Choroid plexus epithelial cell (primary cell): ENCODE results near the gene TC2N.
"Not testable (repeated sequence)": the region's sequence is repeated elsewhere in the genome, so short reads cannot be mapped to it uniquely, and the experiment has no call there.

Experiments
- DNase-seq: peaks from one replicate; pipeline ENCODE4 v3.0.0-alpha.2; 2010; ENCODE audit warnings: low read depth
- H3K4me3 ChIP-seq: 2 replicates; pipeline ENCODE4 v1.5.1; 2011; ENCODE audit warnings: low read depth, mild to moderate bottlenecking, control low read depth, low read length, moderate library complexity
- CTCF ChIP-seq: conservative IDR thresholded peaks from 2 replicates; pipeline ENCODE4 v1.5.1; 2011; ENCODE audit warnings: low read depth, mild to moderate bottlenecking, control low read depth, inconsistent platforms, low read length, moderate library complexity

TC2N gene

GRCh38 chr14:91904483-91904882 lies 37.1 kb upstream of the TC2N start:
- DNase-seq, result no peak
- no peak for TF ChIP-seq CTCF
- H3K4me3 ChIP-seq, result no peak overlapping the region

GRCh38 chr14:91903070-91903469 lies 35.7 kb upstream of the TC2N start:
- H3K4me3 ChIP-seq, result no peak overlapping the region
- no peak for TF ChIP-seq CTCF
- no peak for DNase-seq

- no peak for DNase-seq
- TF ChIP-seq CTCF, result no peak
- no peak overlapping the region for H3K4me3 ChIP-seq
Observed at GRCh38 chr14:91902336-91902735, 35.0 kb upstream of the TC2N start.

DNA sequence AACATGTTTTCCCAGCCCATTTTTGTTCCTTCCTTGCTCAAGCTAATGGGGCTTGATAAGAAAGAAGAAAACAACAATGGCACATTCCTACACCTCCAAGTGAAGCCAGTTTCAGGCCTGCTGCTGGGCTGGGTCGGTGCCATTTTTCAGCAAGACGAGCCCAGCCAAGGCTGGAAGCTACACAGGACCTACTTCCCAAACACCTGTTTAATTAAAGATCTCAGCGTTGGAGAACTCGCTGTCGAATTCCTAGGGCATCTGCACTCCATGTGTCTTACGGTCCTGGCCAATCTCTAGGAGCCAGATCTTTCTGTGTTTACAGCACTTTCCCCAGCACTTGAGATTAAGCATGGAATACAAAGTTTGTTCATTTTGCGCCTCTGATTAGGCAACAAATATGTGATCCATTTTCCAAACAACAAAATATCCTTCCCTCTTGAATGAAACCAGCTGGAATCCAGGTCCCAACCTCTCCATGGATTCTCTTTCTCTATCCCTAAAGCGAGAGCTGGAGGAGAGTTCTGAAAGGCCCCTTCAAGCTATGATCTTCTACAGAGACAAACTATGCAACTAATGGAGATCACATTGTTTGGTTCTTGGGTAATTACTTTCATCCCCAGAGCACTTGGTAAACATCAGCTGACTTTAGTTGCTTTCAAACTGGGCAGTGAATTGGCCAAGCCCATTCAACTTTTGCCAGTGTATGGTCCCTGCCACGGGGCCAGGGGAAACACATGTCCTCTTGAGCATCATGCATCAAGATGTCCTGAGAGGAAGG lies 34.3 kb upstream of the TC2N start:
- no peak overlapping the region for H3K4me3 ChIP-seq
- no peak for DNase-seq
- TF ChIP-seq CTCF, result no peak

- DNase-seq, result no peak
- no peak for TF ChIP-seq CTCF
- H3K4me3 ChIP-seq, result no peak overlapping the region
Observed at GRCh38 chr14:91899806-91900205, 32.5 kb upstream of the TC2N start.

DNA sequence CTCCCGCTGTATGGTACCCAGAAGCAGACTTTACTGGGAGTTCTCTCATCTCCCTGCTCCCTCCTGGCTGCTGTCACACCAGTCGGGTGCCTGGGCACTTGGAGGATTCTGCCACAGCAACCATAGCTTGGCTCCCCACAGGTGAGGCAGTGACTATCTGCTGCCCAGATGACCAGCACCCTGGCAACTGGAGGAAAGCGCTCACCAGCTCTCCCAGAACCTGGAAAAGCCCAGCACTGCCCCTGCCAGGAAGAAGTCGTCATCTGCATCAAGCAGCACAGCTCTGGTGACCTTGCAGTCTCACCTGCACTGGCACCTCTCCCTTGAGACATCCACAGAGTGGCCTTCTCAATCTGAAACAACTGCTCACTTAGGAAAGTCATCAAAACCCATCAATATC lies 31.9 kb upstream of the TC2N start:
- DNase-seq, result no peak
- H3K4me3 ChIP-seq, result no peak overlapping the region
- no peak for TF ChIP-seq CTCF

- TF ChIP-seq CTCF, result no peak
- no peak overlapping the region for H3K4me3 ChIP-seq
- no peak for DNase-seq
Observed at GRCh38 chr14:91898372-91898771, 31.0 kb upstream of the TC2N start.

DNA sequence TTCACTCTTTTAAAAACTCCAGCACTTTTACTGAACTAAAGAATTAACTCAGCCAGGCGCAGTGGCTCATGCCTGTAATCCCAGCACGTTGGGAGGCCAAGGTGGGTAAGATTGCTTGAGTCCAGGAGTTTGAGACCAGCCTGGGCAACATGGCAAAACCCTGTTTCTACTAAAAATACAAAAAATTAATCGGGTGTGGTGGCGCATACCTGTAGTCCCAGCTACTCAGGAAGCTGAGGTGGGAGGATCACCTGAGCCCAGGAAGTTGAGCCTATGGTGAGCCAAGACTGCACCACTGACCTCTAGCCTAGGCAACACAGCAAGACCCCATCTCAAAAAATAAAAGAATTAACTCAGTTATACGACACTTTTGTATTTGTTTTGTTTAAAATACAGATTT lies 30.4 kb upstream of the TC2N start:
- not testable (repeated sequence) for H3K4me3 ChIP-seq, DNase-seq
